SHP77 (cell line): ENCODE measurements around the gene OLR1.

Source experiments
- DNase-seq, 2 experiments: peaks; one replicate each; lab custom pipeline; 2025; lab: John Stamatoyannopoulos, UW

OLR1 gene

GRCh38 chr12:10153271-10154144 is 18.4 kb downstream of the OLR1 start:
- DNase-seq, result peak; percentile 19 to 37

- no peak for DNase-seq
Observed at GRCh38 chr12:10151621-10152020, 20.3 kb downstream of the OLR1 start.

DNA sequence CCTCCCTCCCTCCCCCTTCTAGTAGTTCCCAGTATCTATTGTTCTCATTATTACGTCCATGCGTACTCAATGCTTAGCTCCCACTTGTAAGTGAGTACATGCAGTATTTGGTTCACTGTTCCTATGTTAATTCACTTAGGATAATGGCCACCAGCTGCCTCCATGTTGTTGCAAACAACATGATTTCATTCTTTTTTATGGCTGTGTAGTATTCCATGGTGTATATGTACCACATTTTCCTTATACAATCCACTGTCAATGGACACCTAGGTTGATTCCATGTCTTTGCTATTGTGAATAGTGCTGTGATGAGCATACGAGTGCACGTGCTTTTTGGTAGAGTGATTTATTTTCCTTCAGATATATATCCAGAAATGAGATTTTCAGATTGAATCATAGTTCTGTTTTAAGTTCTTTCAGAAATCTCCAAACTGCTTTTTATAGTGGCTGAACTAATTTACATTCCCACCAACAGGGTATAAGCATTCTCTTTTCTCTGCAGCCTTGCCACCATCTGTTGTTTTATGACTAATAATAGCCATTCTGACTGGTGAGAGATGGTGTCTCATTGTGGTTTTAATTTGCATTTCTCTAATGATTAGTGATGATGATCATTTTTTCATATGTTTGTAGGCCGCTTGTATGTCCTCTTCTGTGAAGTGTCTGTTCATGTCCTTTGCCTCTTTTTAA is 24.1 kb downstream of the OLR1 start:
- DNase-seq, result no peak

- no peak for DNase-seq
Observed at GRCh38 chr12:10142976-10143589, 28.8 kb downstream of the OLR1 start.

DNA sequence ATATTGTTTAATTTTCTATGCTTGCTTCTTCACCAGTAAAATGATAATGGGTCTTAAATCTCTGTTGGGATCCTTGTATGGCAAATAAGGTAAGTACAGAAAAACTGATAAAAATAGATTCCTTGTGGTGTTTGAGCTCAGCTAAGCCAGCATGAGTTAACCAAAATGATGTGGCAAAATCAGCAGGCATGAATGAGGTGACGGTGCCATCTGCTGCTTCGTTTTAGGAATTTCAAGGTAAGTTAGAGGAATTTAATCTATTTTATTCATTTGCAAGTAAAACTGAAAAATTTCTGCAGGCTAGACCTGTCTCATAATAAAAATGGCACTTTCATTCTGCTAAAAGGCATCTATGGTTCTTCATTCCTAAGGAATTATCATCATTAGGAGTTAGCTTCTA is 31.9 kb downstream of the OLR1 start:
- DNase-seq, result peak in 1 of 2 experiments; percentile 11

- peak; percentile 46 to 52 for DNase-seq
Observed at GRCh38 chr12:10136637-10137205, 35.2 kb downstream of the OLR1 start.

DNA sequence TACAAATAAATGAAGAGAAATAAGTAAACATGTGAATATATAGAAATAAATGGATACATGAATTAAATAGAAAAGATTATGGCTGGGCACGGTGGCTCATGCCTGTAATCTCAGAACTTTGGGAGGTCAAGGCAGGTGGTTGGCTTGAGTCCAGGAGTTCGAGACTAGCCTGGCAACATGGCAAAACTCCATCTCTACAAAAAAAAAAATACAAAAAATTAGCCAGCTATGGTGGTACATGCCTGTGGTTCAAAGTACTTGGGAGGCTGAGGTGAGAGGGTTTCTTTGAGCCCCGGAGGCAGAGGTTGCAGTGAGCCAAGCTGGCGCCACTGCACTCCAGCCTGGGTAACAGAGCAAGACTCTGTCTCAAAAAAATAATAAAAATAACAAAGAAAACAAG is 36.8 kb downstream of the OLR1 start:
- no peak for DNase-seq

GRCh38 chr12:10132850-10133370 is 39.0 kb downstream of the OLR1 start:
- no peak for DNase-seq

DNA sequence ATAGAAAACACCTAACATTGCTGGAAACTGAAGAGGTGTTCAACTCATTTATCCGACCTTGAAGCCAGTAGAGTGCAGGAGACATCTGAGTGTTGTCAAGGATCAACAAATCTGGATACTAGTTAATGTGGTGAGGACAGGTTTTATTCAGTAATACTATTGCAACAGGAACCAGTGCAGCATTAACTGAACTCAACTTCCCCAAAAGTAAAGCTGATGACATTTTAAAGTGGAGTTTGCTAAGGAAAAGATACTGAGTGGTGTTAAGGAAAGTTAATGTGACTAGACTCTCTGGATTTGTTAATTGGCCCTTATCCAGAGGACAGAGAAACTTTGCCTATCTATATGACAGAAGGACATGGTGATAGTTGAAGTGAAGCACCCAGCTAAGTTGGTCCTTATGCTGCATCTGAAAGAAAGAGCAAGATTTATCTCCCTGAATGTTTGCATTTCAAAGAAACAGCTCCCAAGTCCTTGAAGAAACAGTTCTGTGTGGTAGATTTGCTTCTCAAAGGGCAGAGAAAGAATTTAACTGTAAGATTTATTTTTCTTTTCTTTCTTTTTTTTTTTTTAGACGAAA is 40.7 kb downstream of the OLR1 start:
- DNase-seq, result no peak

DNA sequence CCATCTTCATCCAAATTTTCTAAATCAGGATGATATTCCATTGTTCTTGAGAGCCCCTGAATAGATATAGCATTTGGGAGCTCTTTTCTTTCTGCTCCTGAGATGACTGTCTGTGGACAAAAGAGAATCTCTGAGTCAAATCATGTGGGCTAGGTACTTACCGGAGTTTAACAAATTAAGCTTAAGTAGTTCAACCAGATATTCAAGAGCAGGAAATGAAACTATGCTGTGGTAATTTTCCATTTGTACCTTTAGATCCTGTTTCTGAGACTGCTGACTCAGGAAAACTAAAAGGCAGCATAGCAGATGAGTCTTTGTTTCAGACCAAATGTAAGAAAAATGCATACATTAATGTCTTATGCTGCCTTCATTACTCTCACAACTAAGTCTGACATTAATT is 41.9 kb downstream of the OLR1 start, which contains the start of gene CLEC7A:
Gene CLEC7A (minus strand): TSS at position 158 of the 400 bp plus-strand sequence. CDS start 117 bp downstream, at position 41.
- no peak for DNase-seq

- DNase-seq, result no peak
Observed at GRCh38 chr12:10128687-10129086, 43.2 kb downstream of the OLR1 start.

DNA sequence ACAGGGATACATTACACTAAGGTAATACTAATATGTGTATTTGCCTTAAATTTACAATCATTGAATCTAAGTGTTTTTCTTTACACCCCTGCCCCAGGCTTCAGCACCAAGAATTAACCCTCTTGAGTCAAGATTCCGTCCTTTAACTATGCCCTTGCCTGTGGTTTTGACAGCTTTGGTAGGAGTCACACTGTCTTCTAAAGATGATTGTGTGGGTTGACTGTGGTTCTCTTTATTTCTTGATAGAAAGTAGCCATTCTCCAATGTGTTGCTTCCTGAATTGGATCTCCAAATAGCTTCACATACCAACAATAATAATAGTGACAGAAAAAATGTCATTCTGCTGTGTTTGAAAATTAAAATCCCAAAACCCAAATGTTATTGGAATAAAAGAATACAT is 45.5 kb downstream of the OLR1 start:
- DNase-seq, result no peak

DNA sequence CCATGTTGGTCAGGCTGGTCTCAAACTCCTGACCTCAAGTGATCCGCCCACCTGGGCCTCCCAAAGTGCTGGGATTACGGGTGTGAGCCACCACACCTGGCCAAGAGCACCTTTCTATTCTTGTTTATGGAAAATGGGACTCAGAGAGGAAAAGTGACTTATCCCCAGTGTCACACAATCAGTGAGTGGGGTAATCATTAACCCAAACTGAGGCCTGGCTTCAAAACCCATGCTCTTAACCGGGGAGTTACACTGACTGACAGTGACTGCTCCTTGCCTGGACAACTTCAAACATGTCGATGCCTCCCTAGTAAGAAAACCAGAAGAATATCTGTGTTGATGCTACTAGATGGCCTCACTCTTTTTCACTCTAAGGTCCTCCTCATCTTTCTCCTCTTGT is 49.2 kb downstream of the OLR1 start:
- DNase-seq, result no peak

GRCh38 chr12:10121278-10121677 is 50.7 kb downstream of the OLR1 start:
- no peak for DNase-seq

GRCh38 chr12:10119066-10119465 is 52.9 kb downstream of the OLR1 start:
- DNase-seq, result no peak

DNA sequence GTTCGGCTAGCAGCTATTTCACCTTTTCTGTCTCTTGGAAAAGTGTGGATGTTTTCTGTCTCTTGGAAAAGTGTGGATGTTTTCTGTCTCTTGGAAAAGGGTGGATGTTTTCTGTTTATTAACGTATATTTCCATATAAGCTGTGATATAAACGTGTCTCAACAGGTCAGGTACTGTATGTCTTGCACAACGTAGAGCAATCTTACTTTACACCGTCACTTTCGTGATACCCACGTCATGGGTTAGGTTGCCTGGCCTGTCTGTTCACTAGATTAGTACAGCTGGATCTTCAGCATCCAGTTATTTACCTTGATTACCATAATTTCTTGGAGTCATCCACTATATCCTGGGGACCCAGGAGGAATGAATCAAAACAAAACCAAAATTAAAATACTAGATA is 56.0 kb downstream of the OLR1 start:
- no peak for DNase-seq

GRCh38 chr12:10115311-10115710 is 56.6 kb downstream of the OLR1 start:
- DNase-seq, result no peak

GRCh38 chr12:10113920-10114319 is 58.0 kb downstream of the OLR1 start:
- no peak for DNase-seq

DNA sequence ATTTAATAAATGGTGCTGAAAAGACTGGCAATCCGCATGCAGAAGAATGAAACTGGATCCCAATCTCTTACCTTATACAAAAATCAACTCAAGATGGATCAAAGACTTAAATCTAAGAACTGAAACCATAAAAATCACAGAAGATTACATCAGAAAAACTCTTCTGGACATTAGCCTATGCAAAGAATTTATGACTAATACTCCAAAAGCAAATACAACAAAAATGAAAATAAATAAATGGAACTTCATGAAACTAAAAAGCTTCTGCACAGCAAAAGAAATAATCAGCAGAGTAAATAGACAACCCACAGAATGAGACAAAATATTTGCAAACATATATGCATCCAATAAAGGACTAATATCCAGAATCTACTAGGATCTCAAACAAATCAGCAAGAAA is 58.9 kb downstream of the OLR1 start:
- DNase-seq, result no peak

GRCh38 chr12:10111451-10111850 is 60.5 kb downstream of the OLR1 start:
- DNase-seq, result no peak

GRCh38 chr12:10110256-10110844 is 61.6 kb downstream of the OLR1 start:
- no peak for DNase-seq
